ENCODE measurements around the gene CLMN.

Gene CLMN

GRCh38 chr14:95348395-95349080 is 28.8 kb upstream of the CLMN start:
- no peak overlapping the region for H3K27ac ChIP-seq
- no peak overlapping the region for H3K4me3 ChIP-seq
- no peak for TF ChIP-seq Cebpa-rat (IDR thresholded peaks at IDR 0.05)
- no peaks in the 10 kb centered on the region for H4K20me1 ChIP-seq
- no peak overlapping the region for H3K4me2 ChIP-seq
- peaks cover 2 to 4% (median 4%) of the 10 kb centered on the region in 10 experiments; a peak in 14 of 20 replicates for H3K4me1 ChIP-seq
- no peaks in the 10 kb centered on the region for H3K9me3 ChIP-seq (replicated peaks in 1 of 11)
- H3K36me3 ChIP-seq = no peaks in the 10 kb centered on the region
- H3K9ac ChIP-seq = no peak overlapping the region
- no peaks in the 10 kb centered on the region for H3K27me3 ChIP-seq

GRCh38 chr14:95346820-95347219 is 27.1 kb upstream of the CLMN start:
- no peak overlapping the region for H3K27ac ChIP-seq
- H3K4me3 ChIP-seq = no peak overlapping the region
- H3K9ac ChIP-seq = no peak overlapping the region
- H3K9me3 ChIP-seq (replicated peaks in 1 of 11) = no peaks in the 10 kb centered on the region
- H3K36me3 ChIP-seq = no peaks in the 10 kb centered on the region
- H4K20me1 ChIP-seq = no peaks in the 10 kb centered on the region
- H3K27me3 ChIP-seq = no peaks in the 10 kb centered on the region
- TF ChIP-seq Cebpa-rat (IDR thresholded peaks at IDR 0.05) = no peak
- no peak overlapping the region for H3K4me2 ChIP-seq
- no peaks in the 10 kb centered on the region for H3K4me1 ChIP-seq

GRCh38 chr14:95346266-95346665 is 26.6 kb upstream of the CLMN start:
- no peaks in the 10 kb centered on the region for H3K9me3 ChIP-seq (replicated peaks in 1 of 11)
- H4K20me1 ChIP-seq = no peaks in the 10 kb centered on the region
- no peak for TF ChIP-seq Cebpa-rat (IDR thresholded peaks at IDR 0.05)
- no peak overlapping the region for H3K4me3 ChIP-seq
- no peak overlapping the region for H3K4me2 ChIP-seq
- H3K27ac ChIP-seq = no peak overlapping the region
- H3K36me3 ChIP-seq = no peaks in the 10 kb centered on the region
- H3K9ac ChIP-seq = no peak overlapping the region
- H3K4me1 ChIP-seq = no peaks in the 10 kb centered on the region
- no peaks in the 10 kb centered on the region for H3K27me3 ChIP-seq

GRCh38 chr14:95345032-95345431 is 25.3 kb upstream of the CLMN start:
- no peak for TF ChIP-seq Cebpa-rat (IDR thresholded peaks at IDR 0.05)
- Histone ChIP-seq H3K9ac (no peak overlapping the region), H3K27me3 (no peaks in the 10 kb centered on the region), H3K27ac (no peak overlapping the region), H3K4me1 (no peaks in the 10 kb centered on the region), H4K20me1 (no peaks in the 10 kb centered on the region), H3K9me3 (replicated peaks in 1 of 11) (no peaks in the 10 kb centered on the region), H3K4me3 (no peak overlapping the region), H3K4me2 (no peak overlapping the region), H3K36me3 (no peaks in the 10 kb centered on the region)

- no peak overlapping the region for H3K4me3 ChIP-seq
- H3K9ac ChIP-seq = no peak overlapping the region
- no peaks in the 10 kb centered on the region for H4K20me1 ChIP-seq
- H3K27me3 ChIP-seq = no peaks in the 10 kb centered on the region
- H3K9me3 ChIP-seq (replicated peaks in 1 of 11) = no peaks in the 10 kb centered on the region
- H3K27ac ChIP-seq = no peak overlapping the region
- TF ChIP-seq Cebpa-rat (IDR thresholded peaks at IDR 0.05) = no peak
- no peaks in the 10 kb centered on the region for H3K36me3 ChIP-seq
- no peaks in the 10 kb centered on the region for H3K4me1 ChIP-seq
- H3K4me2 ChIP-seq = no peak overlapping the region
These were observed 24.8 kb upstream of the CLMN start for GRCh38 chr14:95344536-95344935.

- Histone ChIP-seq H3K9me3 (replicated peaks in 1 of 11) (no peaks in the 10 kb centered on the region), H3K36me3 (no peaks in the 10 kb centered on the region)
These were observed 21.9 kb upstream of the CLMN start for GRCh38 chr14:95341564-95341963.

GRCh38 chr14:95341115-95341514 is 21.4 kb upstream of the CLMN start:
- Histone ChIP-seq H3K9me3 (replicated peaks in 1 of 11) (no peaks in the 10 kb centered on the region), H3K27ac (no peak overlapping the region), H3K9ac (no peak overlapping the region), H3K36me3 (no peaks in the 10 kb centered on the region), H3K4me2 (no peak overlapping the region), H4K20me1 (no peaks in the 10 kb centered on the region), H3K27me3 (no peaks in the 10 kb centered on the region), H3K4me3 (no peak overlapping the region), H3K4me1 (no peaks in the 10 kb centered on the region)
- no peak for TF ChIP-seq Cebpa-rat (IDR thresholded peaks at IDR 0.05)

More at GRCh38 chr14:95341564-95341963, 21.9 kb upstream of the CLMN start:
- no peaks in the 10 kb centered on the region for H4K20me1 ChIP-seq
- H3K4me2 ChIP-seq = no peak overlapping the region
- H3K4me1 ChIP-seq = no peaks in the 10 kb centered on the region
- H3K27ac ChIP-seq = no peak overlapping the region
- no peak overlapping the region for H3K9ac ChIP-seq
- TF ChIP-seq Cebpa-rat (IDR thresholded peaks at IDR 0.05) = no peak
- no peak overlapping the region for H3K4me3 ChIP-seq
- no peaks in the 10 kb centered on the region for H3K27me3 ChIP-seq

GRCh38 chr14:95340201-95340697 is 20.5 kb upstream of the CLMN start:
- no peak overlapping the region for H3K4me3 ChIP-seq
- H3K9ac ChIP-seq = no peak overlapping the region
- no peak for TF ChIP-seq Cebpa-rat (IDR thresholded peaks at IDR 0.05)
- H3K4me2 ChIP-seq = no peak overlapping the region
- no peaks in the 10 kb centered on the region for H3K9me3 ChIP-seq (replicated peaks in 1 of 11)
- H4K20me1 ChIP-seq = no peaks in the 10 kb centered on the region
- H3K27me3 ChIP-seq = no peaks in the 10 kb centered on the region
- no peaks in the 10 kb centered on the region for H3K36me3 ChIP-seq
- no peak overlapping the region for H3K27ac ChIP-seq
- no peaks in the 10 kb centered on the region for H3K4me1 ChIP-seq

- H4K20me1 ChIP-seq = no peaks in the 10 kb centered on the region
- no peak for TF ChIP-seq Cebpa-rat (IDR thresholded peaks at IDR 0.05)
- H3K9me3 ChIP-seq (replicated peaks in 1 of 11) = no peaks in the 10 kb centered on the region; a peak in 1 of 22 replicates
- no peaks in the 10 kb centered on the region for H3K27me3 ChIP-seq
- H3K36me3 ChIP-seq = no peaks in the 10 kb centered on the region
- no peak overlapping the region for H3K4me3 ChIP-seq
- H3K9ac ChIP-seq = no peak overlapping the region
- H3K27ac ChIP-seq = no peak overlapping the region
- no peak overlapping the region for H3K4me2 ChIP-seq
- H3K4me1 ChIP-seq = no peaks in the 10 kb centered on the region
These were observed 19.7 kb upstream of the CLMN start for GRCh38 chr14:95339301-95339865.

- H3K4me2 ChIP-seq = no peak overlapping the region
- no peaks in the 10 kb centered on the region for H3K36me3 ChIP-seq
- no peak overlapping the region for H3K4me3 ChIP-seq
- no peaks in the 10 kb centered on the region for H3K27me3 ChIP-seq
- no peak overlapping the region for H3K27ac ChIP-seq
- no peak overlapping the region for H3K9ac ChIP-seq
- no peaks in the 10 kb centered on the region for H3K4me1 ChIP-seq
- no peak for TF ChIP-seq Cebpa-rat (IDR thresholded peaks at IDR 0.05)
- no peaks in the 10 kb centered on the region; a peak in 1 of 22 replicates for H3K9me3 ChIP-seq (replicated peaks in 1 of 11)
- H4K20me1 ChIP-seq = no peaks in the 10 kb centered on the region
These were observed 18.7 kb upstream of the CLMN start for GRCh38 chr14:95338436-95338835.
